Fibroblast of upper back skin (primary cell): ENCODE measurements around the gene EPHA4.

Experiments used
- DNase-seq: peaks from one replicate; pipeline ENCODE4 v3.0.0-alpha.2; 2013

EPHA4 gene

GRCh38 chr2:221572219-221572820 lies at the start of gene EPHA4:
Gene EPHA4 (minus strand): TSS chr2:221572304. CDS start chr2:221572248, 56 bp downstream.
- peak; percentile 89 for DNase-seq

- DNase-seq: no peak
Observed at GRCh38 chr2:221618007-221618406, 45.9 kb upstream of the EPHA4 start.

- DNase-seq: no peak
Observed at GRCh38 chr2:221616561-221616960, 44.5 kb upstream of the EPHA4 start.

- DNase-seq: no peak
Observed at GRCh38 chr2:221614274-221614673, 42.2 kb upstream of the EPHA4 start.

GRCh38 chr2:221612800-221613199 lies 40.7 kb upstream of the EPHA4 start:
- DNase-seq: no peak

- no peak for DNase-seq
Observed at GRCh38 chr2:221612161-221612560, 40.1 kb upstream of the EPHA4 start.

- DNase-seq: no peak
Observed at GRCh38 chr2:221610675-221611074, 38.6 kb upstream of the EPHA4 start.

- DNase-seq: no peak
Observed at GRCh38 chr2:221610255-221610654, 38.2 kb upstream of the EPHA4 start.

- no peak for DNase-seq
Observed at GRCh38 chr2:221608442-221608841, 36.3 kb upstream of the EPHA4 start.

GRCh38 chr2:221606424-221606823 lies 34.3 kb upstream of the EPHA4 start:
- DNase-seq: no peak

GRCh38 chr2:221605751-221606240 lies 33.7 kb upstream of the EPHA4 start:
- DNase-seq: no peak

GRCh38 chr2:221602938-221603337 lies 30.8 kb upstream of the EPHA4 start:
- no peak for DNase-seq

- DNase-seq: no peak
Observed at GRCh38 chr2:221601376-221601775, 29.3 kb upstream of the EPHA4 start.

GRCh38 chr2:221600388-221600787 lies 28.3 kb upstream of the EPHA4 start:
- no peak for DNase-seq

- peak; percentile 78 for DNase-seq
Observed at GRCh38 chr2:221596192-221596591, 24.1 kb upstream of the EPHA4 start.

GRCh38 chr2:221590861-221591365 lies 18.8 kb upstream of the EPHA4 start:
- DNase-seq: no peak

GRCh38 chr2:221589696-221590095 lies 17.6 kb upstream of the EPHA4 start:
- no peak for DNase-seq

GRCh38 chr2:221588306-221588985 lies 16.3 kb upstream of the EPHA4 start:
- no peak for DNase-seq

- no peak for DNase-seq
Observed at GRCh38 chr2:221581986-221582385, 9.9 kb upstream of the EPHA4 start.

GRCh38 chr2:221574231-221574570 lies 2.1 kb upstream of the EPHA4 start:
- DNase-seq: no peak

- peak; percentile 81 for DNase-seq
Observed at GRCh38 chr2:221573430-221574230, 1.5 kb upstream of the EPHA4 start.

- DNase-seq: peak; percentile 55
Observed at GRCh38 chr2:221572821-221573429, 821 bp upstream of the EPHA4 start.

GRCh38 chr2:221571551-221572218 lies 419 bp downstream of the EPHA4 start:
- DNase-seq: peak; percentile 39
